HEK293 (cell line): ENCODE data around the gene CCDC88C.

Experiments
- CTCF ChIA-PET: fragments of 350-600 bp; formaldehyde crosslinking; extraction: SDS; loops from one replicate; lab custom pipeline; 2021; ENCODE audit warnings: antibody characterized with exemption; lab: Yijun Ruan, JAX
- POLR2A ChIA-PET: fragments of 300-600 bp; formaldehyde crosslinking; extraction: SDS; loops from one replicate; lab custom pipeline; 2020; ENCODE audit warnings: antibody characterized with exemption, inconsistent platforms; lab: Yijun Ruan, JAX
- H3K27ac ChIP-seq: fragments of 200-500 bp; sonication (Bioruptor generic); 2 replicates; pipeline ENCODE4 v1.5.1; 2014; ENCODE audit warnings: low read depth, low read length, control low read depth, inconsistent platforms; ENCODE audit errors: extremely low read depth
- H3K36me3 ChIP-seq, 2 experiments: fragments of 200-500 bp in 1 of 2; sonication (Bioruptor generic) in 1 of 2; 1 replicate in 1 of 2; 2 replicates in 1 of 2; pipeline ENCODE4 v1.5.1; 2014 to 2017; ENCODE audit warnings: inconsistent platforms in 2 of 2, low read length in 2 of 2; ENCODE audit not compliant: control insufficient read depth in 2 of 2, insufficient read depth in 1 of 2
- H3K4me1 ChIP-seq: fragments of 200-500 bp; sonication (Bioruptor generic); 2 replicates; pipeline ENCODE4 v1.5.1; 2014; ENCODE audit warnings: mild to moderate bottlenecking, low read length, inconsistent platforms; ENCODE audit not compliant: control insufficient read depth, insufficient read depth
- H3K4me3 ChIP-seq: 2 replicates; pipeline ENCODE4 v1.5.1; 2011; ENCODE audit warnings: low read depth, mild to moderate bottlenecking, control low read depth, low read length, moderate library complexity
- H3K9me3 ChIP-seq: fragments of 200-500 bp; sonication (Bioruptor generic); 2 replicates; pipeline ENCODE4 v1.5.1; 2014; ENCODE audit warnings: low read depth, low read length, inconsistent platforms; ENCODE audit not compliant: control insufficient read depth, insufficient read depth
- FEZF1 ChIP-seq: fragments of 450-650 bp; formaldehyde crosslinking; IDR thresholded peaks from 2 replicates; pipeline ENCODE4 v1.5.1; 2016; ENCODE audit warnings: missing biosample characterization, missing genetic modification characterization
- HOXD13 ChIP-seq: sonication (generic); formaldehyde crosslinking; IDR thresholded peaks from 2 replicates; pipeline ENCODE4 v1.8.0; 2022; ENCODE audit warnings: missing genetic modification reagents, borderline replicate concordance
- OSR2 ChIP-seq: fragments of 450-650 bp; formaldehyde crosslinking; IDR thresholded peaks from 2 replicates; pipeline ENCODE4 v1.5.1; 2016; ENCODE audit warnings: missing biosample characterization, missing genetic modification characterization
- REPIN1 ChIP-seq: fragments of 450-650 bp; formaldehyde crosslinking; IDR thresholded peaks from 2 replicates; pipeline ENCODE4 v1.5.1; 2017; ENCODE audit warnings: missing biosample characterization, missing genetic modification characterization, low read depth
- ZBTB7A ChIP-seq: fragments of 450-650 bp; formaldehyde crosslinking; IDR thresholded peaks from 2 replicates; pipeline ENCODE4 v1.5.1; 2016; ENCODE audit warnings: low read depth, missing biosample characterization, missing genetic modification characterization
- ZBTB8A ChIP-seq: fragments of 450-650 bp; formaldehyde crosslinking; IDR thresholded peaks from 2 replicates; pipeline ENCODE4 v1.5.1; 2016; ENCODE audit warnings: missing biosample characterization, missing genetic modification characterization
- ZFP69B ChIP-seq: fragments of 450-650 bp; formaldehyde crosslinking; IDR thresholded peaks from 2 replicates; pipeline ENCODE4 v1.5.1; 2016; ENCODE audit warnings: missing biosample characterization, missing genetic modification characterization
- ZNF10 ChIP-seq: fragments of 450-650 bp; formaldehyde crosslinking; IDR thresholded peaks from 2 replicates; pipeline ENCODE4 v1.5.1; 2017; ENCODE audit warnings: missing biosample characterization, missing genetic modification characterization
- ZNF112 ChIP-seq: fragments of 450-650 bp; formaldehyde crosslinking; IDR thresholded peaks from 2 replicates; pipeline ENCODE4 v1.5.0; 2017; ENCODE audit warnings: missing biosample characterization, missing genetic modification characterization
- ZNF169 ChIP-seq: fragments of 450-650 bp; formaldehyde crosslinking; IDR thresholded peaks from 2 replicates; pipeline ENCODE4 v1.5.1; 2016; ENCODE audit warnings: missing biosample characterization, missing genetic modification characterization
- ZNF214 ChIP-seq: fragments of 450-650 bp; formaldehyde crosslinking; IDR thresholded peaks from 2 replicates; pipeline ENCODE4 v1.5.1; 2017; ENCODE audit warnings: missing biosample characterization, mild to moderate bottlenecking, missing genetic modification characterization, borderline replicate concordance
- ZNF239 ChIP-seq: fragments of 450-650 bp; formaldehyde crosslinking; IDR thresholded peaks from 2 replicates; pipeline ENCODE4 v1.5.1; 2016; ENCODE audit warnings: missing biosample characterization, missing genetic modification characterization
- ZNF24 ChIP-seq: fragments of 450-650 bp; formaldehyde crosslinking; IDR thresholded peaks from 2 replicates; pipeline ENCODE4 v1.5.1; 2016; ENCODE audit warnings: missing biosample characterization, missing genetic modification characterization
- ZNF335 ChIP-seq: fragments of 450-650 bp; formaldehyde crosslinking; conservative IDR thresholded peaks from 2 replicates; pipeline ENCODE4 v1.5.1; 2016; ENCODE audit warnings: missing biosample characterization, missing genetic modification characterization
- ZNF501 ChIP-seq: fragments of 450-650 bp; formaldehyde crosslinking; IDR thresholded peaks from 2 replicates; pipeline ENCODE4 v1.5.1; 2016; ENCODE audit warnings: missing biosample characterization, missing genetic modification characterization
- ZNF514 ChIP-seq: fragments of 450-650 bp; formaldehyde crosslinking; IDR thresholded peaks from 2 replicates; pipeline ENCODE4 v1.5.1; 2016; ENCODE audit warnings: missing biosample characterization, missing genetic modification characterization
- ZNF600 ChIP-seq: fragments of 450-650 bp; formaldehyde crosslinking; IDR thresholded peaks from 2 replicates; pipeline ENCODE4 v1.5.1; 2016; ENCODE audit warnings: missing biosample characterization, missing genetic modification characterization
- ZNF658 ChIP-seq: fragments of 450-650 bp; formaldehyde crosslinking; IDR thresholded peaks from 2 replicates; pipeline ENCODE4; 2016; ENCODE audit warnings: missing biosample characterization, missing genetic modification characterization
- ZNF664 ChIP-seq: fragments of 450-650 bp; formaldehyde crosslinking; IDR thresholded peaks from 2 replicates; pipeline ENCODE4 v1.5.1; 2016; ENCODE audit warnings: missing biosample characterization, missing genetic modification characterization
- ZNF677 ChIP-seq: fragments of 450-650 bp; IDR thresholded peaks from 2 replicates; pipeline ENCODE4 v1.5.0; 2018; ENCODE audit warnings: missing biosample characterization, mild to moderate bottlenecking, missing genetic modification characterization, moderate library complexity
- ZNF707 ChIP-seq: fragments of 450-650 bp; formaldehyde crosslinking; IDR thresholded peaks from 2 replicates; pipeline ENCODE4 v1.5.1; 2016; ENCODE audit warnings: missing biosample characterization, missing genetic modification characterization
- ZNF843 ChIP-seq: fragments of 450-650 bp; formaldehyde crosslinking; IDR thresholded peaks from 2 replicates; pipeline ENCODE4 v1.5.1; 2016; ENCODE audit warnings: missing biosample characterization, missing genetic modification characterization
- ZSCAN30 ChIP-seq: fragments of 450-650 bp; IDR thresholded peaks from 2 replicates; pipeline ENCODE4 v1.5.1; 2018; ENCODE audit warnings: missing biosample characterization, mild to moderate bottlenecking, missing genetic modification characterization, moderate library complexity
- TF ChIP-seq, protein P1 (sequence below): fragments of 450-650 bp; formaldehyde crosslinking; IDR thresholded peaks from 2 replicates; pipeline ENCODE4 v1.5.1; 2017; ENCODE audit warnings: missing biosample characterization, missing genetic modification characterization
- TF ChIP-seq, protein P2 (sequence below): fragments of 450-650 bp; formaldehyde crosslinking; IDR thresholded peaks from 2 replicates; pipeline ENCODE4 v1.5.1; 2017; ENCODE audit warnings: missing biosample characterization, missing genetic modification characterization
- TF ChIP-seq, protein P3 (sequence below): fragments of 450-650 bp; formaldehyde crosslinking; IDR thresholded peaks from 2 replicates; pipeline ENCODE4 v1.5.1; 2016; ENCODE audit warnings: missing biosample characterization, missing genetic modification characterization
- TF ChIP-seq, protein P4 (sequence below): fragments of 450-650 bp; formaldehyde crosslinking; IDR thresholded peaks from 2 replicates; pipeline ENCODE4 v1.5.1; 2016; ENCODE audit warnings: missing biosample characterization, missing genetic modification characterization, borderline replicate concordance
- TF ChIP-seq, protein P5 (sequence below): fragments of 450-650 bp; IDR thresholded peaks from 2 replicates; pipeline ENCODE4 v1.5.1; 2018; ENCODE audit warnings: missing biosample characterization, mild to moderate bottlenecking, missing genetic modification characterization
- TF ChIP-seq, protein P6 (sequence below): fragments of 450-650 bp; formaldehyde crosslinking; IDR thresholded peaks from 2 replicates; pipeline ENCODE4 v1.5.1; 2016; ENCODE audit warnings: missing biosample characterization, missing genetic modification characterization

The CCDC88C gene

DNA sequence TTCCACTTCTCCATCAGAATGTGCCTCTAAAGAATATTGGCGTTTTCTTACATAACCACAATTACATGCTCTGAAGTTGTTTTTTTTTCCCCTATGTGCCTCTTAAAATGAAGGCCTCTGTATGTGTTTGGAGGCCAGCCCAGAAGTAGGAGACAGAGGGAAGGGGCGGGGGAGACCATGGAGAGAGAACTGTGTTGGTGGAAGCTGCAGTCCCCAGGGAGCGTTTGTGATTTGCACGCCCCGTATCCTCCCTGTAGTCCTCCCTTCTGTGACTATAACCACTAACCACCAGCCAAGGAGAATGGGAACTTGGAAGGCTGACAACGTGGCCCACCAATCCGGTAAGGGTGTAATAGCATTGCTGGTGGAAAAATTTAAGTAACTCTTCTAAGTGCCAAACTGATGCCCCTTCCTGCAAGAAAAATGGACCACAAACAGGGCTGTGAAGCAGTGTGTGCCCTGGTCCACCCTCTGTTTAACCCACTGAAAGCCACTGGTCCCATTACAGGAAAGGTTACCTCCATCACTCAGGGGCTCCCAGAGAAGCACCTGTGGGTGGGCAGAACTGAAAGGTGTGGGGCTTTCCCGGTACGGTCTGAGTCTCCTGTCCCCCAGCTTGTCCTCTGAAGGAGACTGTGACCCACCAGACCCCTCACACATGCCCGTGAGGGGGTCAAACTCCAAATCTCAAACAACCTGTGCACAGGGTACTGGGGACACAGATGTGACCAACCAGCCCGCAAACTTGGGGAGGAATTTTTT lies 36.8 kb downstream of the CCDC88C start:
- Histone ChIP-seq H3K36me3 (no peaks in the 10 kb centered on the region), H3K4me1 (peaks cover 38% of the 10 kb centered on the region), H3K27ac (peak overlapping the region; percentile 74)
- TF ChIP-seq ZNF112 (no peak), REPIN1 (tag by site-specific recombination) (no peak), ZNF239 (tag by site-specific recombination) (no peak), ZBTB7A (tag by site-specific recombination) (no peak), ZNF664 (no peak), ZSCAN30 (tag by site-specific recombination) (peak; percentile 94), FEZF1 (tag by site-specific recombination) (peak; percentile 80), ZNF600 (tag by site-specific recombination) (peak; percentile 94), ZNF24 (tag by site-specific recombination) (peak; percentile 87), ZNF843 (tag by site-specific recombination) (peak; percentile 88), ZNF169 (tag by site-specific recombination) (no peak), ZNF214 (tag by site-specific recombination) (no peak), ZFP69B (peak; percentile 67; the same call in 1 of the 2 replicates), ZNF677 (tag by site-specific recombination) (no peak), OSR2 (peak; percentile 99), ZNF501 (tag by site-specific recombination) (no peak), ZBTB8A (tag by site-specific recombination) (peak; percentile 92), ZNF335 (tag by site-specific recombination) (no peak), ZNF707 (tag by site-specific recombination) (no peak), ZNF10 (tag by site-specific recombination) (peak; percentile 93), ZNF658 (tag by site-specific recombination) (no peak), ZNF514 (no peak), HOXD13 (no peak)
- TF ChIP-seq, protein P1, sequence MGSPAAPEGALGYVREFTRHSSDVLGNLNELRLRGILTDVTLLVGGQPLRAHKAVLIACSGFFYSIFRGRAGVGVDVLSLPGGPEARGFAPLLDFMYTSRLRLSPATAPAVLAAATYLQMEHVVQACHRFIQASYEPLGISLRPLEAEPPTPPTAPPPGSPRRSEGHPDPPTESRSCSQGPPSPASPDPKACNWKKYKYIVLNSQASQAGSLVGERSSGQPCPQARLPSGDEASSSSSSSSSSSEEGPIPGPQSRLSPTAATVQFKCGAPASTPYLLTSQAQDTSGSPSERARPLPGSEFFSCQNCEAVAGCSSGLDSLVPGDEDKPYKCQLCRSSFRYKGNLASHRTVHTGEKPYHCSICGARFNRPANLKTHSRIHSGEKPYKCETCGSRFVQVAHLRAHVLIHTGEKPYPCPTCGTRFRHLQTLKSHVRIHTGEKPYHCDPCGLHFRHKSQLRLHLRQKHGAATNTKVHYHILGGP (tag by site-specific recombination), result no peak
- TF ChIP-seq, protein P2, sequence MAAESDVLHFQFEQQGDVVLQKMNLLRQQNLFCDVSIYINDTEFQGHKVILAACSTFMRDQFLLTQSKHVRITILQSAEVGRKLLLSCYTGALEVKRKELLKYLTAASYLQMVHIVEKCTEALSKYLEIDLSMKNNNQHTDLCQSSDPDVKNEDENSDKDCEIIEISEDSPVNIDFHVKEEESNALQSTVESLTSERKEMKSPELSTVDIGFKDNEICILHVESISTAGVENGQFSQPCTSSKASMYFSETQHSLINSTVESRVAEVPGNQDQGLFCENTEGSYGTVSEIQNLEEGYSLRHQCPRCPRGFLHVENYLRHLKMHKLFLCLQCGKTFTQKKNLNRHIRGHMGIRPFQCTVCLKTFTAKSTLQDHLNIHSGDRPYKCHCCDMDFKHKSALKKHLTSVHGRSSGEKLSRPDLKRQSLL, result peak; percentile 63; the same call in 1 of the 2 replicates
- TF ChIP-seq, protein P3, sequence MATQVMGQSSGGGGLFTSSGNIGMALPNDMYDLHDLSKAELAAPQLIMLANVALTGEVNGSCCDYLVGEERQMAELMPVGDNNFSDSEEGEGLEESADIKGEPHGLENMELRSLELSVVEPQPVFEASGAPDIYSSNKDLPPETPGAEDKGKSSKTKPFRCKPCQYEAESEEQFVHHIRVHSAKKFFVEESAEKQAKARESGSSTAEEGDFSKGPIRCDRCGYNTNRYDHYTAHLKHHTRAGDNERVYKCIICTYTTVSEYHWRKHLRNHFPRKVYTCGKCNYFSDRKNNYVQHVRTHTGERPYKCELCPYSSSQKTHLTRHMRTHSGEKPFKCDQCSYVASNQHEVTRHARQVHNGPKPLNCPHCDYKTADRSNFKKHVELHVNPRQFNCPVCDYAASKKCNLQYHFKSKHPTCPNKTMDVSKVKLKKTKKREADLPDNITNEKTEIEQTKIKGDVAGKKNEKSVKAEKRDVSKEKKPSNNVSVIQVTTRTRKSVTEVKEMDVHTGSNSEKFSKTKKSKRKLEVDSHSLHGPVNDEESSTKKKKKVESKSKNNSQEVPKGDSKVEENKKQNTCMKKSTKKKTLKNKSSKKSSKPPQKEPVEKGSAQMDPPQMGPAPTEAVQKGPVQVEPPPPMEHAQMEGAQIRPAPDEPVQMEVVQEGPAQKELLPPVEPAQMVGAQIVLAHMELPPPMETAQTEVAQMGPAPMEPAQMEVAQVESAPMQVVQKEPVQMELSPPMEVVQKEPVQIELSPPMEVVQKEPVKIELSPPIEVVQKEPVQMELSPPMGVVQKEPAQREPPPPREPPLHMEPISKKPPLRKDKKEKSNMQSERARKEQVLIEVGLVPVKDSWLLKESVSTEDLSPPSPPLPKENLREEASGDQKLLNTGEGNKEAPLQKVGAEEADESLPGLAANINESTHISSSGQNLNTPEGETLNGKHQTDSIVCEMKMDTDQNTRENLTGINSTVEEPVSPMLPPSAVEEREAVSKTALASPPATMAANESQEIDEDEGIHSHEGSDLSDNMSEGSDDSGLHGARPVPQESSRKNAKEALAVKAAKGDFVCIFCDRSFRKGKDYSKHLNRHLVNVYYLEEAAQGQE (tag by site-specific recombination), result peak; percentile 70
- TF ChIP-seq, protein P4, sequence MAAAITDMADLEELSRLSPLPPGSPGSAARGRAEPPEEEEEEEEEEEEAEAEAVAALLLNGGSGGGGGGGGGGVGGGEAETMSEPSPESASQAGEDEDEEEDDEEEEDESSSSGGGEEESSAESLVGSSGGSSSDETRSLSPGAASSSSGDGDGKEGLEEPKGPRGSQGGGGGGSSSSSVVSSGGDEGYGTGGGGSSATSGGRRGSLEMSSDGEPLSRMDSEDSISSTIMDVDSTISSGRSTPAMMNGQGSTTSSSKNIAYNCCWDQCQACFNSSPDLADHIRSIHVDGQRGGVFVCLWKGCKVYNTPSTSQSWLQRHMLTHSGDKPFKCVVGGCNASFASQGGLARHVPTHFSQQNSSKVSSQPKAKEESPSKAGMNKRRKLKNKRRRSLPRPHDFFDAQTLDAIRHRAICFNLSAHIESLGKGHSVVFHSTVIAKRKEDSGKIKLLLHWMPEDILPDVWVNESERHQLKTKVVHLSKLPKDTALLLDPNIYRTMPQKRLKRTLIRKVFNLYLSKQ (tag by site-specific recombination), result no peak
- TF ChIP-seq, protein P5, sequence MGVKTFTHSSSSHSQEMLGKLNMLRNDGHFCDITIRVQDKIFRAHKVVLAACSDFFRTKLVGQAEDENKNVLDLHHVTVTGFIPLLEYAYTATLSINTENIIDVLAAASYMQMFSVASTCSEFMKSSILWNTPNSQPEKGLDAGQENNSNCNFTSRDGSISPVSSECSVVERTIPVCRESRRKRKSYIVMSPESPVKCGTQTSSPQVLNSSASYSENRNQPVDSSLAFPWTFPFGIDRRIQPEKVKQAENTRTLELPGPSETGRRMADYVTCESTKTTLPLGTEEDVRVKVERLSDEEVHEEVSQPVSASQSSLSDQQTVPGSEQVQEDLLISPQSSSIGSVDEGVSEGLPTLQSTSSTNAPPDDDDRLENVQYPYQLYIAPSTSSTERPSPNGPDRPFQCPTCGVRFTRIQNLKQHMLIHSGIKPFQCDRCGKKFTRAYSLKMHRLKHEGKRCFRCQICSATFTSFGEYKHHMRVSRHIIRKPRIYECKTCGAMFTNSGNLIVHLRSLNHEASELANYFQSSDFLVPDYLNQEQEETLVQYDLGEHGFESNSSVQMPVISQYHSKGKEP (tag by site-specific recombination), result peak; percentile 87
- TF ChIP-seq, protein P6, sequence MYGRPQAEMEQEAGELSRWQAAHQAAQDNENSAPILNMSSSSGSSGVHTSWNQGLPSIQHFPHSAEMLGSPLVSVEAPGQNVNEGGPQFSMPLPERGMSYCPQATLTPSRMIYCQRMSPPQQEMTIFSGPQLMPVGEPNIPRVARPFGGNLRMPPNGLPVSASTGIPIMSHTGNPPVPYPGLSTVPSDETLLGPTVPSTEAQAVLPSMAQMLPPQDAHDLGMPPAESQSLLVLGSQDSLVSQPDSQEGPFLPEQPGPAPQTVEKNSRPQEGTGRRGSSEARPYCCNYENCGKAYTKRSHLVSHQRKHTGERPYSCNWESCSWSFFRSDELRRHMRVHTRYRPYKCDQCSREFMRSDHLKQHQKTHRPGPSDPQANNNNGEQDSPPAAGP, result peak; percentile 89

More for the DNA sequence above, 36.8 kb downstream of the CCDC88C start:
- Histone ChIP-seq H3K9me3 (no peaks in the 10 kb centered on the region), H3K4me3 (no peak overlapping the region)
- ChIA-PET CTCF (no interaction called here), POLR2A (interaction anchor here (1.2 kb wide), 1 partner anchor 35 kb away, joined by 3 read pairs; no protein-coding TSS in a partner anchor)
